ENCODE results near the gene MYOM3.
"Not testable (repeated sequence)": the region's sequence is repeated elsewhere in the genome, so short reads cannot be mapped to it uniquely, and the experiment has no call there.

MYOM3 gene

GRCh38 chr1:24027838-24028468 is 84.0 kb downstream of the MYOM3 start:
- Histone ChIP-seq H3K27ac (ENCODE audit: low read depth, low read length) (no peak overlapping the region), H3K9ac (ENCODE audit: low read depth, low read length) (no peak overlapping the region), H3K9me3 (ENCODE audit: control insufficient read depth, insufficient read depth, low read length) (no peaks in the 10 kb centered on the region; the same call in 1 of the 2 replicates), H3K36me3 (ENCODE audit: control insufficient read depth, insufficient read depth, low read length) (no peaks in the 10 kb centered on the region), H3K27me3 (ENCODE audit: control insufficient read depth, insufficient read depth, low read length) (no peaks in the 10 kb centered on the region), H3K4me3 (ENCODE audit: low read depth, low read length) (no peak overlapping the region), H3K4me1 (ENCODE audit: control insufficient read depth, insufficient read depth, low read length) (no peaks in the 10 kb centered on the region)

GRCh38 chr1:24022581-24023361 is 89.2 kb downstream of the MYOM3 start:
- no peaks in the 10 kb centered on the region for H3K36me3 ChIP-seq (ENCODE audit: control insufficient read depth, insufficient read depth, low read length)
- H3K9ac ChIP-seq (ENCODE audit: low read depth, low read length): no peak overlapping the region; the same call in 1 of the 2 replicates
- H3K4me3 ChIP-seq (ENCODE audit: low read depth, low read length): no peak overlapping the region
- no peaks in the 10 kb centered on the region for H3K27me3 ChIP-seq (ENCODE audit: control insufficient read depth, insufficient read depth, low read length)
- H3K9me3 ChIP-seq (ENCODE audit: control insufficient read depth, insufficient read depth, low read length): no peaks in the 10 kb centered on the region
- H3K27ac ChIP-seq (ENCODE audit: low read depth, low read length): peak overlapping the region; percentile 72
- peaks cover 13% of the 10 kb centered on the region for H3K4me1 ChIP-seq (ENCODE audit: control insufficient read depth, insufficient read depth, low read length)

- Histone ChIP-seq H3K27ac (ENCODE audit: low read depth, low read length) (peak overlapping the region; percentile 72), H3K9me3 (ENCODE audit: control insufficient read depth, insufficient read depth, low read length) (no peaks in the 10 kb centered on the region), H3K36me3 (ENCODE audit: control insufficient read depth, insufficient read depth, low read length) (no peaks in the 10 kb centered on the region), H3K4me1 (ENCODE audit: control insufficient read depth, insufficient read depth, low read length) (peaks cover 13% of the 10 kb centered on the region), H3K27me3 (ENCODE audit: control insufficient read depth, insufficient read depth, low read length) (no peaks in the 10 kb centered on the region), H3K4me3 (ENCODE audit: low read depth, low read length) (no peak overlapping the region), H3K9ac (ENCODE audit: low read depth, low read length) (no peak overlapping the region)
Measured at GRCh38 chr1:24021403-24022266, 90.3 kb downstream of the MYOM3 start.

GRCh38 chr1:24020470-24020869 is 91.5 kb downstream of the MYOM3 start:
- Histone ChIP-seq H3K9ac (ENCODE audit: low read depth, low read length) (no peak overlapping the region), H3K9me3 (ENCODE audit: control insufficient read depth, insufficient read depth, low read length) (no peaks in the 10 kb centered on the region), H3K4me1 (ENCODE audit: control insufficient read depth, insufficient read depth, low read length) (peaks cover 13% of the 10 kb centered on the region), H3K36me3 (ENCODE audit: control insufficient read depth, insufficient read depth, low read length) (no peaks in the 10 kb centered on the region), H3K27ac (ENCODE audit: low read depth, low read length) (no peak overlapping the region), H3K27me3 (ENCODE audit: control insufficient read depth, insufficient read depth, low read length) (no peaks in the 10 kb centered on the region), H3K4me3 (ENCODE audit: low read depth, low read length) (no peak overlapping the region)

- Histone ChIP-seq H3K27ac (ENCODE audit: low read depth, low read length) (no peak overlapping the region), H3K9ac (ENCODE audit: low read depth, low read length) (no peak overlapping the region), H3K9me3 (ENCODE audit: control insufficient read depth, insufficient read depth, low read length) (no peaks in the 10 kb centered on the region), H3K36me3 (ENCODE audit: control insufficient read depth, insufficient read depth, low read length) (no peaks in the 10 kb centered on the region), H3K4me3 (ENCODE audit: low read depth, low read length) (no peak overlapping the region), H3K27me3 (ENCODE audit: control insufficient read depth, insufficient read depth, low read length) (no peaks in the 10 kb centered on the region), H3K4me1 (ENCODE audit: control insufficient read depth, insufficient read depth, low read length) (peaks cover 13% of the 10 kb centered on the region)
Measured at GRCh38 chr1:24020025-24020424, 91.9 kb downstream of the MYOM3 start.

GRCh38 chr1:24018611-24019580 is 93.0 kb downstream of the MYOM3 start:
- no peaks in the 10 kb centered on the region for H3K27me3 ChIP-seq (ENCODE audit: control insufficient read depth, insufficient read depth, low read length)
- no peak overlapping the region for H3K9ac ChIP-seq (ENCODE audit: low read depth, low read length)
- peak overlapping the region; percentile 50 for H3K27ac ChIP-seq (ENCODE audit: low read depth, low read length)
- no peak overlapping the region for H3K4me3 ChIP-seq (ENCODE audit: low read depth, low read length)
- no peaks in the 10 kb centered on the region for H3K36me3 ChIP-seq (ENCODE audit: control insufficient read depth, insufficient read depth, low read length)
- H3K4me1 ChIP-seq (ENCODE audit: control insufficient read depth, insufficient read depth, low read length): peaks cover 13% of the 10 kb centered on the region
- no peaks in the 10 kb centered on the region for H3K9me3 ChIP-seq (ENCODE audit: control insufficient read depth, insufficient read depth, low read length)

GRCh38 chr1:24015221-24016210 is 96.4 kb downstream of the MYOM3 start:
- Histone ChIP-seq H3K4me3 (ENCODE audit: low read depth, low read length) (no peak overlapping the region), H3K36me3 (ENCODE audit: control insufficient read depth, insufficient read depth, low read length) (no peaks in the 10 kb centered on the region), H3K9ac (ENCODE audit: low read depth, low read length) (no peak overlapping the region), H3K9me3 (ENCODE audit: control insufficient read depth, insufficient read depth, low read length) (no peaks in the 10 kb centered on the region), H3K27me3 (ENCODE audit: control insufficient read depth, insufficient read depth, low read length) (no peaks in the 10 kb centered on the region), H3K4me1 (ENCODE audit: control insufficient read depth, insufficient read depth, low read length) (no peaks in the 10 kb centered on the region), H3K27ac (ENCODE audit: low read depth, low read length) (no peak overlapping the region)

- not testable (repeated sequence) for H3K36me3 ChIP-seq (ENCODE audit: control insufficient read depth, insufficient read depth, low read length); H3K9ac ChIP-seq (ENCODE audit: low read depth, low read length); H3K4me1 ChIP-seq (ENCODE audit: control insufficient read depth, insufficient read depth, low read length); H3K4me3 ChIP-seq (ENCODE audit: low read depth, low read length); H3K27me3 ChIP-seq (ENCODE audit: control insufficient read depth, insufficient read depth, low read length); H3K27ac ChIP-seq (ENCODE audit: low read depth, low read length); H3K9me3 ChIP-seq (ENCODE audit: control insufficient read depth, insufficient read depth, low read length)
Measured at GRCh38 chr1:24012878-24013277, 99.1 kb downstream of the MYOM3 start.

GRCh38 chr1:24010650-24011049 is 101.3 kb downstream of the MYOM3 start:
- H3K4me3 ChIP-seq (ENCODE audit: low read depth, low read length): no peak overlapping the region
- no peaks in the 10 kb centered on the region for H3K27me3 ChIP-seq (ENCODE audit: control insufficient read depth, insufficient read depth, low read length)
- H3K27ac ChIP-seq (ENCODE audit: low read depth, low read length): no peak overlapping the region
- no peaks in the 10 kb centered on the region for H3K9me3 ChIP-seq (ENCODE audit: control insufficient read depth, insufficient read depth, low read length)
- no peak overlapping the region for H3K9ac ChIP-seq (ENCODE audit: low read depth, low read length)
- H3K4me1 ChIP-seq (ENCODE audit: control insufficient read depth, insufficient read depth, low read length): peaks cover 9% of the 10 kb centered on the region; the same call in 1 of the 2 replicates
- no peaks in the 10 kb centered on the region for H3K36me3 ChIP-seq (ENCODE audit: control insufficient read depth, insufficient read depth, low read length)

All from HUES48 (cell line).